ENCODE data around the gene ZNF615. TPM values are rescaled to one million over a fixed set of nuclear protein-coding genes. Genes with fewer than 3 reads are reported as not detected.

The ZNF615 gene
- total and polyA plus RNA-seq, 3 donors from 2014 or later = 4.7 to 10.3 (median 8.8) TPM

DNA sequence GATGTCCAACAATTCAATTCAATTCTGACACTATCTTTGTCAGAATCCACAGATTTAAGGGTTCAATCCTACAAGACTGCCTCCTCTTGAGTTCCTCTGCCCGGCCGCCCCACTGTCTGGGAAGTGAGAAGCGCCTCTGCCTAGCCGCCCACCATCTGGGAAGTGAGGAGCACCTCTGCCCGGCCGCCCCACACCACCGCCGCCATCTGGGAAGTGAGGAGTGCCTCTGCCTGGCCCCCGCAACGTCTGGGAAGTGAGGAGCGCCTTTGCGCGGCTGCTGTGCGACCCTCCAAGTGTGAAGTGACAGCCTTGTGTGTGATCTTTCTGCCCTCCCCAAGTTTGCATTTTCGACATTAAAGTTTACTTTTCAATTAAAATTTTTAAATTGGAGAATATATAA, 14.2 kb upstream of the ZNF615 start:
- Histone ChIP-seq H3K27me3 (no peaks in the 10 kb centered on the region), H3K36me3 (ENCODE audit: low read depth, missing control alignments) (peaks cover 5% of the 10 kb centered on the region), H3K4me1 (peaks cover 4% of the 10 kb centered on the region), H3K27ac (no peak overlapping the region), H3K9me3 (no peaks in the 10 kb centered on the region), H3K4me3 (no peak overlapping the region)
- no peak for DNase-seq
- TF ChIP-seq POLR2A (IDR thresholded peaks at IDR 0.05) (no peak), CTCF (IDR thresholded peaks at IDR 0.05) (no peak)
- intact Hi-C loops (cut with DNase I; ENCODE audit: low total_unique reads) = no loop called here
- whole genome bisulfite sequencing, 2 donors = 97 to 99% methylated on average over 12 to 15 of the region's 15 CpGs

- no peak for DNase-seq
- TF ChIP-seq POLR2A (IDR thresholded peaks at IDR 0.05) (no peak), CTCF (IDR thresholded peaks at IDR 0.05) (no peak)
- Histone ChIP-seq H3K9me3 (no peaks in the 10 kb centered on the region), H3K27ac (no peak overlapping the region), H3K4me3 (no peak overlapping the region), H3K36me3 (ENCODE audit: low read depth, missing control alignments) (peaks cover 5% of the 10 kb centered on the region), H3K27me3 (no peaks in the 10 kb centered on the region), H3K4me1 (no peaks in the 10 kb centered on the region)
- intact Hi-C loops (cut with DNase I; ENCODE audit: low total_unique reads) = no loop called here
- 94 to 98% methylated on average over 4 of the region's 4 CpGs for WGBS, 2 donors
Measured at GRCh38 chr19:52020506-52020905, 12.5 kb upstream of the ZNF615 start.

GRCh38 chr19:52010674-52011073, 2.7 kb upstream of the ZNF615 start:
- no peaks in the 10 kb centered on the region for H3K4me1 ChIP-seq
- no peaks in the 10 kb centered on the region for H3K9me3 ChIP-seq
- intact Hi-C loops (cut with DNase I; ENCODE audit: low total_unique reads) = no loop called here
- WGBS, 2 donors = 67 to 94% methylated on average over 1 of the region's 1 CpG
- H3K27ac ChIP-seq = no peak overlapping the region
- no peaks in the 10 kb centered on the region for H3K27me3 ChIP-seq
- no peak overlapping the region for H3K4me3 ChIP-seq
- H3K36me3 ChIP-seq (ENCODE audit: low read depth, missing control alignments) = no peaks in the 10 kb centered on the region
- no peak for TF ChIP-seq CTCF (IDR thresholded peaks at IDR 0.05)
- no peak for TF ChIP-seq POLR2A (IDR thresholded peaks at IDR 0.05)
- no peak for DNase-seq

GRCh38 chr19:52007451-52007805, 583 bp downstream of the ZNF615 start:
- DNase-seq = peak; percentile 43
- Histone ChIP-seq H3K27me3 (no peaks in the 10 kb centered on the region), H3K4me1 (no peaks in the 10 kb centered on the region), H3K36me3 (ENCODE audit: low read depth, missing control alignments) (no peaks in the 10 kb centered on the region), H3K27ac (peak overlapping the region; percentile 88 to 94), H3K9me3 (no peaks in the 10 kb centered on the region), H3K4me3 (peak overlapping the region; percentile 72 to 82)
- intact Hi-C loops (cut with DNase I; ENCODE audit: low total_unique reads) = no loop called here
- 0% methylated on average over 9 of the region's 9 CpGs for WGBS, 2 donors
- no peak for TF ChIP-seq POLR2A (IDR thresholded peaks at IDR 0.05)
- TF ChIP-seq CTCF (IDR thresholded peaks at IDR 0.05) = no peak

GRCh38 chr19:51994048-51994644, 13.9 kb downstream of the ZNF615 start:
- DNase-seq = no peak
- intact Hi-C loops (cut with DNase I; ENCODE audit: low total_unique reads) = no loop called here
- Histone ChIP-seq H3K27me3 (no peaks in the 10 kb centered on the region), H3K36me3 (ENCODE audit: low read depth, missing control alignments) (no peaks in the 10 kb centered on the region), H3K9me3 (peaks cover 7% of the 10 kb centered on the region), H3K4me3 (no peak overlapping the region), H3K27ac (no peak overlapping the region), H3K4me1 (no peaks in the 10 kb centered on the region)
- WGBS, 2 donors = 94 to 98% methylated on average over 2 of the region's 2 CpGs
- TF ChIP-seq POLR2A (IDR thresholded peaks at IDR 0.05) = no peak

Measured in testis (tissue), 3 donors.